ENCODE results near the gene SPATC1L.
A peak's percentile ranks its signal among the peaks of the same experiment; 100 is the strongest.
"Not testable (repeated sequence)": the region's sequence is repeated elsewhere in the genome, so short reads cannot be mapped to it uniquely, and the experiment has no call there.

The SPATC1L gene

DNA sequence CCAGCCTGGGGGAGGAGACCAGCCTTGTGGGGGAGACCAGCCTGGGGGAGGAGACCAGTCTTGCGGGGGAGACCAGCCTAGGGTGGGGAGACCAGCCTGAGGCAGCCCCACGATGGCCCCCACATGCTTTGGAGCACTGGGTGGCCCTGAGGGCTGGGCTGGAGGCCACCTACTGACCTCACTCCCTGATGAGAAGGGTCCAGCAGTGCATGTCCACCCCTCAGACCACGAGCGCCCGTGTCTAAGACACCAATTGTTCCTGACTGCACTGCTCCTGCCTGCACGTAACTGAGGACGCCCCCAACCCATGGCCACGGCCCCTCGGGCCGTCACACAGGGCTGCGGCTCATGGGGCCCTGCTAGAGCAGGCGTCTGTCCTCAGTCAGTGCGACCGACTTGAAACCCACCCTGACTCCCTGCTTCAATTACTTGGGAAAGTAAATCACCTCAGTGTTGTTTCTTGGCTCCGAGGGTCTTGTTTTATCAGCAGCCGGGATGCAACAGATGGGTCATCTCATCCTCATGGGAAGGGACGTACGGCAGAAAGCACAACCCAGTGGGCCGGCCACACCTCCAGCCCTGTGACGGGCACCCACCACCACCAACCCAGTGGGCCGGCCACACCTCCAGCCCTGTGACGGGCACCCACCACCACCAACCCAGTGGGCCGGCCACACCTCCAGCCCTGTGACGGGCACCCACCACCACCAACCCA is at the start of gene SPATC1L:
Gene SPATC1L (minus strand): TSS at position 550 of the 715 bp plus-strand sequence. CDS start 1,643 bp downstream, outside the sequence.
- no peak for DNase-seq (ENCODE audit: low spot score)

DNA sequence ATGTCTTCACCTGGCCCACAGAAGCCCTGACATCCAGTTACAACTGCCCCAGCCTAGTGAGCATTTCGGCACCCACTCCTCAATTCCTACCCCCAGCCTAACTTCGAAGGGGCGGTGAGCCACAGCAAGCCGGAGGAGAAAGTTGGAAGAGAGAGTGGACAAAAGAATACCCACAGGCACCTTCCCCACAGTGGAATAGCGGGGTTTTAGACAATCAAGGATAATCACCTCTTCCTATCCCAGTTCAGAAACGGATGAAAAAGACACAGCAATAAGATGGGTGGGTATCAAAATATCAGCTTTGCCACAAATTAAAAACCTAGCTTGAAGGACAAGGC is 45.6 kb upstream of the SPATC1L start:
- no peak for DNase-seq (ENCODE audit: low spot score)

DNA sequence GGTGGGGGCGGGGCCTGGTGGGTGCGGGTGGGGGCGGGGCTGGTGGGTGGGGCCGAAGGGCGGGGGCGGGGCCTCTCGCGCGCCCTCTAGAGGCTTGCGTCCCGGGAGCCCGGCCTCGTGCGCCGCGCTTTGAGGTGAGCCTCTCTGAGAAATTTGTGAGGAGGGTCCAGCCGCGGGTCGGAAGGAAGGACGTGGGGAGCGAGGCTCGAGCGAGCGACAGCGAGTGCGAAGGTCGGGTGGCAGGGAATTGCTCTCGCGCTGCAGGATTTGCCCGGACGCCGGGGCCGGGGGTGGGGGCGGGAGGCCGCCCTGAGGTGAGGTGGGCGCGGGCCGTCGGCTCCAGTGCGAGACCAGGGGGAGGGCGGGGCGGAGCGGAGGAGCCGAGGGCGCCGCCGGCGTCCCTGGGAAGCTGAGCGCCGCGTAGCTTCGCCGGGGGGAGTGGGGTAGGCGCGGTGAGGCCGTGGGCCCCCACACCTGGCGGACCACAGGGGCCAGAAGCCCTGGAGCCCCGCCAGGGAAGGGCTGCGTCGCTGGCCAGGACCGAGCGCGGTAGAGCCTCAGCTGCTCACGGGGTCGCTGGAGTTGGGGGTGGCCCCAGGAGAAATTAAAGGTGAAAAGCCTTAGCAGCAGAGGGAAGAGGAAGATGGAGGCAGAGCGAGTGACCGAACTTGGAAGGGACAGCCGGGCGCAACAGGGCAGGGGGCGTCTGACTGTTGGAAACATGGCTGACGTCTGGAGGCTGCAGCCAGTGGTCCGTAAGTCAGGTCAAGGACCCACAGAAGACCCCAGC is 45.1 kb upstream of the SPATC1L start:
- DNase-seq (ENCODE audit: low spot score) = no peak

DNA sequence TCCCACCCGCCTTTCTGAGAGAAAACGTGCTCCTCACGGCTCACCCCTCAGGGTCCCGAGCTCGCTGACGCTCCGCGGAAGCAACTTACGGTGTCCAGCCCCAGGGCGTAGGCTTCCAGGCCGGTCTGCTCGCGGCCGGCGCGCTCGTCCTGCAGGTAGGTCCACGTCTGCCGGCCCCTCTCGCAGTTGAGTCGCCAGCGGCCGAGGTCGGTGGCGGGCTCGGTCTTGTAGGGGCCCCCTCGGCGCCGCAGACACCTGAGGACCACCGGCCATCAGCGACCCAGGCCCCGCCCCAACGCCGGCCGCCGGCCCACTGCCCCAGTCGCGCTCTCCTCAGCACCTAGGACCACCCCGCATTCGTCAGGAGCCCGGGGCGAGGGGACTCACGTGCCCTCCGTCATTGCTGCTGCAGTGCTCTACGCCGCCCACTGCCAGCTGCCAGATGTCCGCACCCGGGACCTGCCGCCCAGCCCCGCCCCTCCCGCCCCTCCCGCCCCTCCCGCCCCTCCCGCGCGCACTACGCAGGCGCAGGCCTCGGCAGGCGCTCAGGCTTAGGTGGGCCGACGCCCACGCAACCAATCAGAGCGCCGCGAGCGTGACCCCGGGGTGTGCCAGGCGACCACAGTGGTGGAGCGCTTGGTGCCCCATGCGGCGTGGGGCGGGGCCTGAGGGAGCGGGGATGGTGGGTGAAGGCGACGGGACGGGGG is 44.2 kb upstream of the SPATC1L start, which contains the start of gene LSS:
Gene LSS (minus strand): TSS at position 430 of the 707 bp plus-strand sequence. CDS start 29 bp downstream, at position 401.
- peak; percentile 97 for DNase-seq (ENCODE audit: low spot score)

DNA sequence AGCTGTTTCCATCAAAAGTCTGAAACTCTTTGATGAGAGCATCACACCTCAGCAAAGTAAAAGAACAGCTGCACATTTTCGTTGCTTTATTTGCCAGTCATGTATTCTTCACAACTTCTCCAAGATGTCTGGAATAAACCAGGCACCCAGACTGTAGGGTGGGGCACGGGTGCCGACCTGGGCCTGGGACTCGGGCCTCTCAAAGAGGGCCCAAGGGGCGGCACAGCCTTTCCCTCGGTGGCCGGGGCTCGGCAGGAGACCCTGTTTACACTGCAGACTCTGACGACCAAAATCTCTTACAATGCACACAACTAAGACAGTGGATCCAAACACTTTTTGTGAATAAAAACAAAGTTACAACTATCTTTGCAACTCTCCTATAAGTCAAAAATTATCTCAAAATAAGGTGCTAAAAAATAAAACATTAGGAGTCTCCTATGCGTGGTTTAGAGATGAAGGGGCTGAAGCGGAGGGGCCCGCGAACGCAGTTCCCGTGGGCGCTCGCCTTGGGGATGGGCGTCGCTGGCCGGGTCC is 43.6 kb upstream of the SPATC1L start:
- no peak for DNase-seq (ENCODE audit: low spot score)

DNA sequence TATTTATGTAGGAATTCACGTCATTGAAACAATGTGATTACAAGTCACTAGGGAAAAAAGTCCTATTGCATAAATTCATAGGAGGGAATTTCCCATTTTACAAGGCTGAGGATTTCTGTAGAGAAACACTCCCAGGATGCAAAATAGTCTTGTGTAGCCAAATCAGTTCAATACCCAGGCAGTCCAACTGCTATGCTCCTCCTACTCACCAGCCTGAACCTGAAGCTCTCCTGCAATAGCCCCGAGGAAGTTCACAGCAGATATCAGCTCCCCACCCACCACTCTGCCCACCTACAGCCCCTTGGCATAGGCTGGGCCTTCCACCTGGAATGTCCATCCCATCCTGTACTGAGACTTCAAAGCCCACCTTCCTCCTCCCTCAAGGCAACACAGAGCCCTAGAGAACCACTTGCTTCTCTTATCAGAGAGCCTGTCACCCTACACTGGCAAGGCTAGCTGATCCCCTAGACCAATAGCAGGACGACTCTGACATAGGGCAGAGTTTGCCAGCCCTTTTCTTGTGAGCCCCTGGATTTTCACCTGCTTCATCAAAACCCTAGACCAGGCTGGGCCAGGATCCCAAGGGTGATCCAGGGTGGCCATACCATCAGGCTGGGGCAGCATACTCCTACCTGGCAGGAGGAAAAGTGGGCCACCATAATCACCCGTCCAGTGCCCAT is 42.8 kb upstream of the SPATC1L start:
- DNase-seq (ENCODE audit: low spot score) = no peak

DNA sequence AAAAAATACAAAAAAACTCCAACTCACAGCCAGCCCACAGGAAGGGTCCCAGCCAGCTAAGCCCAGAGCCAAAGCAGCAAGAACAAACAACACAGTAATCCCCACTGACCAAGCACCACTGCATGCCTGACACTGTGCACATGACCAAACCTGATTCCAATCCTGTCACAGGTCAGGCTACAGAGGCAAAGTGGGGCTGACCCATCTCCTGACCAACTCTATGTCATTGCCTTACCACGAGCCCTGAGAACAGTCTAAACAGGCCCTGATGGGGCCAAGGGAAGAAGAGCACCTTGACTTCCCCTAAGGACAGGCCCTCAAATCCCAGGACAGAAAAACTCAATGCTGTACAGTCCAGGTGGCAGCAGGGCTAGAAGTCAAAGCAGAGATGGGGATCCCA is 41.9 kb upstream of the SPATC1L start:
- no peak for DNase-seq (ENCODE audit: low spot score)

DNA sequence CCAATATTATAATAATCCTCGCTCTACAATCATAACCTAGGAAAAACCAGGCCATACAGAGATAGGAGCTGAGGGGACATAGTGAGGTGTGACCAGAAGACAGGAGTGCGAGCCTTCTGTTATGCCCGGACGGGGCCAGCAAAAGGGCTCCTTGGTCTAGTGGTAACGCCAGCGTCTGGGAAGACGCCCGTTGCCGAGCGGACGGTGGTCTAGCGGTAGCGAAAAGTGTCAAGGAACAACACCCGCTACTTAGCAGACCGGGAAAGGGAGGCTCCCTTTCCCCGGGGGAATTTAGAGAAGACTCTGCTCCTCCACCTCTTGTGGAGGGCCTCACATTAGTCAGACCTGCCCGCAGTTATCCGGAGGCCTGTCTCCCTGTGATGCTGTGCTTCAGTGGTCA is 39.4 kb upstream of the SPATC1L start:
- not testable (repeated sequence) for DNase-seq (ENCODE audit: low spot score)

DNA sequence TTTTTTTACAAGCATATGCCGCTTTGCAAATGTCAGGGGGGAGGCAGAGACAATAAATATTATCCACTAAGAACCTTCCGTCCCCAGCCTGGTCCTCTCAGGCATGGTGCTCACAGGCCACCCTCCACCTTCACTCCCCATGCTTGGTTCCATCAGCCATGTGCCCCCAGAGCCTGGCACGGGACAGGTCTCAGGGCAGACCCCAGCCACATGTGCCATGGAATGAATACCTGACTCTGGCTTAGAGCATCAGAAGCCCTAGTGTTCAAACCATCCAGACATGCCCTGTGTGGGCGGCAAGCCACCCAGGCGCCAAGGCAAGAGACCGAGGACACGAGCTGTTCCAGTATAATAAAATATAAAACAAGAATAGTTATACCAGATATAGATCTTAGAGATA is 39.0 kb upstream of the SPATC1L start:
- no peak for DNase-seq (ENCODE audit: low spot score)

DNA sequence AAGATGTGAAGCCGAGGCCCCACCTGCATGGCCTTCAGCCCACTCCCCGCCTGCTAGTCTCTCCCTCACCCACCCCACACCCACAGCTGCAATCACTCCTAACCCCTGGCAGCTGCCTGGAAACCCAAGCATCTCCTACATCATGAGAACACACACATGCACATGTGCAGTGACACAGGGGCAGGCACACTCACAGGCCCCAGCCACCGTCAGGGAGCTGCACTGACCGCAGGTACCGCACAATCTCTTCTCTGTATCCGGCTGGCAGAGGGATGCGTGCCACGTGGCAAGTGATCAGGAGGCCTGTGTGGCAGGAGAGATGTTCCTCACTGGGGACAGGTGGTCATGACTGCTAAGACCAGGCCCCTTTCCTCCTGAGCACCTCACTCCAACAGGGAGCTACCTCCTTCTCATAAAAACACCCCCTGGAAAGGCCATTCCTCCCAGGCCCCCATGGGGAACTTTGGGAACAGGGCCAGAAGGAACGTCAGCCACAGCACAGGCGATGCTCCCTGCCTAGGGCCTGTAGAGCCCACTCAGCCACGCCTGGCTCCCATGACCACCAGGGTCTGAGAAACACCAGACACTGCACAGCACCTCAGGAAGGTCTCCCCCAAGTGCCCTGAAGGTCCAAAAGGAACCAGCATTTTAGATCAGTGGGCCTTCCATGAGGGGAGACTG is 38.3 kb upstream of the SPATC1L start:
- no peak for DNase-seq (ENCODE audit: low spot score)

DNA sequence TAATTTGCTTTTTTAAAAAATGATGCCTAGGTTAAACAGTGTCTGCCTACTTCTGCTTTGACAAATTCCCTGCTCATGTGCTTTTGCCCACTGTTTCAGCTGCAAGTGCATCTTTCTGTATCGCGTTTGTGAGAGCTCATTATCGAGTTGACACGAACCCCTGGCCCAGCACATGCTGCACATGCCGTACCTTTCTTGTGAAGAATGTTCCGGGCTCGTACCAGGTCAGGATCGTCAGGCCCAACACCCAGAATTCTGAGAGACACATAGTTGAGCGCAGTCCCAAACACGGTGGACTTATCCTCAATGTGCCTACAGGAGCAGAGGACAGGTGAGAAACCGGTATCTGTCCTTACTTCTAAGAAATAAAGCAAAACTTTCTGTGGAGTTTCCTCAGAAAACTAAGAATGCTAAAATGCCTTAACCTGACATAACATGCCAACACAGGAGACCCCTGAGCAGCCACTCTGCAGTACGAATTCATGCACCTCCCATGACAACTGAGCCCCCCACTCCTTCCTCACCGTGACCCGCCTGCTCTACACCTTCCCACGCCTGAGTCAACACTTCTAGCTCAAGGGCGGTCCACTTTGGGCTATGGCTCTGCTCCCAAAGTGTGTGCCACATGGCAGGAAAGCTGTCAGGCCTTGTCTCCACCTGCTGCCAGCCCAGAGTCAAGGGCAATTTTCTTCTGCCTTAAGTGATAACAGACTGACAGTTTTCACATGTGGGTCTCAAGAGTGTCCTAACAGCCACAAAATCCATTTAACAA is 37.6 kb upstream of the SPATC1L start:
- DNase-seq (ENCODE audit: low spot score) = no peak

DNA sequence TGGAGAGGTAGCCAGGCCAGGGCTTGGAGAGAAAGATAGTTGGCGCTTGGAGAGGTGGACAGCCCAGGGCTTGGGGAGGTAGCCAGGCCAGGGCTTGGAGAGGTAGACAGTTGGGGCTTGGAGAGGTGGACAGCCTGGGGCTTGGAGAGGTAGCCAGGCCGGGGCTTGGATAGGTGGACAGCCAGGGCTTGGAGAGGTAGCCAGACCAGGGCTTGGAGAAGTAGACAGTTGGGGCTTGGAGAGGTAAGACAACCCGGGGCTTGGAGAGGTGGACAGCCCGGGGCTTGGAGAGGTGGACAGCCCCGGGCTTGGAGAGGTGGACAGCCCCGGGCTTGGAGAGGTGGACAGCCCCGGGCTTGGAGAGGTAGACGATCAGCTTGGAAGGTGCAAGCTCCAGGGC is 36.6 kb upstream of the SPATC1L start:
- DNase-seq (ENCODE audit: low spot score) = no peak

DNA sequence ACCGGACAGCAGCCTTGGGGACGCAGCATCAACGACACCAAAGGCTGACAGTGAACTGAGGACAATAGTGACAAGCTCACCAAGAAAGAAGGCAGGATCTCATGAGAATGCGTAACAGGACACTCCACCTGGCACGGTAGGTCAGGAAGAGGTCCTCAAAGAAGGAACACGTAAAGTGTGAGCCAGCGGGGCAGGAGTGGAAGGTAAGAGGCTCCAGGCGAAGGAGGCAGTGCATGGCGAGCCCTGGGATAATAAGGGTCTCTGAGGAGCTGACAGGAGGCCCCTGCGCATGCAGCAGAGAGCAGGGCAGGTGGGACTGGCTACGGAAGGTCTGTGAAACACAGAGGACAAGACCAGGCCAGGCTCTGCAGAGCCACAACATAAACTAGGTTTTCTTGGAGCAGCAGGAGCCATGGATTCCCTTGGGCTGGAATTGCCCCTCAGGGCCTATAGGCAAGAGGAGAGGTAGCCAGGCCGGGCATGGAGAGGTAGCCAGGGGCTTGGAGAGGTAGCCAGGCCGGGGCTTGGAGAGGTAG is 36.1 kb upstream of the SPATC1L start:
- no peak for DNase-seq (ENCODE audit: low spot score)

DNA sequence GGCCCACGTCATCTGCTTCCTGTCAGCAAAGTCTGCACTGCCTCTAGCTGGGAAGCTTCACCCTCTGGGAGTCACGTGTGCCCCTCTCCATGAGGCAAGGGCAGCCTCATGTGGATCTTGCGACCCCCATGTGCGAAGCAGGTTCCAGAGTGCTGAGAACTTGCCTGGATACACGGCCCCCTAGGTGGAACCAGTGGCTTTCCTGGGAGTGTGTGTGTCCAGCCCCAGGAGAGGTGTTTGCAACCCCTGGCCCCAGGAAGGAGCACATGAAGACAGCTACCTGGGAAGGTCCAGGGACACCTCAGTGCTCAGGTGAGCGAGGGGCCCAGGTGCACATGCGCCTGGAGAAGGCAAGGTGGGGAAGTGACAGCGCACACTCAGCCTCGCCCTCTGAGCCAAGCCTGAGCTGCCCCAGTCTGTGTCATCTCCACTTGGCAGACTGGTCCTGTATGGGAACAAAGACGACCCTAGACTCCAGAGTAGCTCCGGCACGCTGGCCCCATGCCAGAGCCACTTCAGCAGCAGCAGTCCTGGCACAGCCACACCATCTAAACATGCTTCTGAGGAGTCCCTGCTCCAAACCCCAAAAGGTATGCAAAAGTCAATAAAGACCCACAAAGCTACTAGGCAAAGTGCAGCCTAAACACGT is 35.5 kb upstream of the SPATC1L start:
- no peak for DNase-seq (ENCODE audit: low spot score)

DNA sequence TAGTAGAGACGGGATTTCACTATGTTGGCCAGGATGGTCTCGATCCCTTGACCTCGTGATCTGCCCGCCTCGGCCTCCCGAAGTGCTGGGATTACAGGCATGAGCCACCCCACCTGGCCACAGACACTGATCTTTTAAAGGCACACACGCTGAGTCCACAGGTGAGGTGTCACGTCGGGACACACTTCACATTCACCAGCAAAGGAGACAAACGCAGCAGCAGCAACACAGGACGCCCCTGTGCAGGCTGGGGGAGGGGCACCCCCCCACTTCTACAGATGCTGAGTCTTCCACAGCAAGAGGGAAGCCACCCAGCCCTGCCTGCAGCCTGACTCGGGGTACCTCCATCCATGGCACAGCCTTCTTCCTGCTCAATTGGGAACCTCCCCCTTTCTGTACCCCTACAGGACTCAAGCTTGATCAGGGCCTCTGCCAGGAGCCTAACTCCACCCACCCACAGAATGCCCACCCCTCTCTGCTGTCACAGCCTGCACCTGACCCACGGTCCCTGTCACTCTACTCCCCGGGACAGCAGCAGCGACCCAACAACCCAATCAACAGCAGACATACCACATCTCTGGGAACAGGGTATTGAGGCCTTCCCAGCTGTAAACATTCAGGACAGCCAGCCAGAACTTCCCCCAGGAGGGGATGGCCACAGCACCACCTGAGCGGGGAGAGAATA is 34.8 kb upstream of the SPATC1L start:
- no peak for DNase-seq (ENCODE audit: low spot score)

DNA sequence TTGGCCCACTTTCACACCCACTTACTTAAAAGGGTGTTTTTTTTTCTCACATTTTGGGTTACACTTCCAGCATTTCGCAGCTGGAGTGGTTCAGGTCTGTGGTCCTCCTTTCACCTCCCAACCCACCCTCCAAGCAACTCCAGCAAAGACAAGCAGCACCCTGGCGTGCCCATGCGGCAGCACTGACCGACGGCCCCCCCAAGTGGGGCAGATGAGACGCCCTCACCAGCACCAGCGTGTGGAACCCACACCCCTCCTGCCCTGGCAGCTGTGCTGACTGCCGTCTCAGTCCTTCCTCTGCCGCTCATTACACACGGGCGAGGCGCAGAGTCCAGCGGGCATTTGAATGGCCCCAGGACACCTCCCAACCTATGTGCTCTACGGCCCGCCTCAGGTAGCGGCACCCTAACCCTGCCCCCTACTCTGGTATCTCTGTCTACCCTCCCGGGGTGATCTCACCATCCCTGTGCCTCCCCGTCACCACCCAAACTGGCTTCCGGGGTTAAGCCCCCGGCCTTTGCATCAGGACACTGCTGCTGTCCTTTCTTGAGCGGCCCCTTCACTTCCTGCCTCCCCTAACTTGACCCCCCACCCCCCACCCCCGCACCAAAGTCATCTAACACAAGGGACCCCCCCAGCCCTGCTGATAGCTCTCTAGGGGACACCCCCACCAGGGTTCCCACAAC is 33.4 kb upstream of the SPATC1L start:
- no peak for DNase-seq (ENCODE audit: low spot score)

DNA sequence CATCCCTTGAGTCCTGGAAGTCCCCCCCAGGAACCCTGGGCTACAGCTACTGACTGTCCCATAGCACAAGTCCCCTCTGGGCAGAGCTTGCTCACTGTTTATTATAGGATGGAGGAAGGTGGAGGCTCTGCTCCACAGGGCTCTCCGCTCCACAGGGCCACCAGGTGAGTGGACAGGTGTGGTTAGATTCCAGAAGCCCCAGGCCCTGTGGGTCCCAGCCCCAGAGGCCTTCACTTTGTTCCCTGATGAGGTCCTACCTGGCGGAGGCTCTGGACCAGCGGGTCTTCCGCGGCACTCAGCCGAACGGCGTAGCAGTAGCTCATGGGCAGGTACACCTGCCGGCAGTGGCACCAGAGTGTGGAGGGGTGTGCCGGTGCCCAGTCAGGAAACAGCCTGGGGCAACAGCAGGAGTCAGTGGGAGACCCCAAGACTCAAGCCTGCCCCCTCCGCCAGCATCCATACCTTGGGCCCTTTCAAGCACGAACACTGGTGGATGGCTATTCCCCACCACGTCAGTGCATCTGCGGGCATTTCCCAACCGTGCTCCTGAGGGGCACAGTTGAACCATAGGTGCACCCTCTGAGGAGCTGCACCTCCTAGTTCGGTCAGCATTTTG is 32.0 kb upstream of the SPATC1L start:
- DNase-seq (ENCODE audit: low spot score) = no peak

DNA sequence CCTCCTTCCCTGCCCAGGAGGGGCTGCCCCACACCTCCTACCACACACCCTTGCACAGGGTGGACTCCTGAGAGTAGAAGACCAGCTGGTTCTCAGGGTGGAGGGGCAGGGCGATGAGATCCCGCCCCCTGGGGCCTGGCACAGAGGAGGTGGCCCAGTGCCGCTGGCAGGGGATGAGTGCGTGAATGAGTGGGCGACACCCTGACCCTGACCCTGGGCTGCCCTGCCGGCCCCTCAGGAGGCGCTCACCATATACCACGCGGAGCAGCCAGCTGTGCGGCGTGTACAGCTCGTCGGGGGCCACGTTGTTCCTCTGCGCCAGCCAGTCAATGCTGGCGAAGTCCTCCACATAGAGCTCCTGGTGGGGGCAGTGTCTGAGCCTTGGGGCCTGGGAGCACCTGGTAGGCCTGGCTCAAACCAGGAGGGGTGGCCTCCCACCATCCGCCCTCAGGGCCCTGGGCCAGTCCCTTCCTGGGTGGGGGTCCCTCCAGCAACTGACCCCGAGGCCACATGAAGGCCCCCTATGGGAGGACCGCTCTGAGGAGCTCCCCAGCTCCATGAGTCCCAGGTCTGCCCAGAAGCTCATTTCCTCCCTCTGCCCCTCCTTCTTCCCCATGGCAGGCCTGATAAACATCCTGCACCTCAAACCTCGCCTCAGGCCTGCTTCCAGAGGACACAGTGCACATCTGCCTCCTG is 31.3 kb upstream of the SPATC1L start:
- DNase-seq (ENCODE audit: low spot score) = no peak

Data from RKO (cell line).